D721Med (cell line): Measurements from ENCODE around the gene MCF2L.
"Not testable (repeated sequence)": the region's sequence is repeated elsewhere in the genome, so short reads cannot be mapped to it uniquely, and the experiment has no call there.

ENCODE experiments used
- DNase-seq: peaks from one replicate; pipeline ENCODE4 v3.0.0; 2011; ENCODE audit warnings: low spot score; ENCODE audit not compliant: insufficient read length
- FAIRE-seq: peaks from 2 replicates; lab custom pipeline; 2011; peaks lifted over from hg19 to GRCh38; lab: Jason Lieb, UNC
- TF ChIP-seq, protein P1 (sequence below): IDR thresholded peaks from 2 replicates; pipeline ENCODE4 v1.5.1; 2012; ENCODE audit warnings: mild to moderate bottlenecking, control low read depth; ENCODE audit not compliant: insufficient read depth; ENCODE audit errors: missing control alignments

Gene MCF2L

DNA sequence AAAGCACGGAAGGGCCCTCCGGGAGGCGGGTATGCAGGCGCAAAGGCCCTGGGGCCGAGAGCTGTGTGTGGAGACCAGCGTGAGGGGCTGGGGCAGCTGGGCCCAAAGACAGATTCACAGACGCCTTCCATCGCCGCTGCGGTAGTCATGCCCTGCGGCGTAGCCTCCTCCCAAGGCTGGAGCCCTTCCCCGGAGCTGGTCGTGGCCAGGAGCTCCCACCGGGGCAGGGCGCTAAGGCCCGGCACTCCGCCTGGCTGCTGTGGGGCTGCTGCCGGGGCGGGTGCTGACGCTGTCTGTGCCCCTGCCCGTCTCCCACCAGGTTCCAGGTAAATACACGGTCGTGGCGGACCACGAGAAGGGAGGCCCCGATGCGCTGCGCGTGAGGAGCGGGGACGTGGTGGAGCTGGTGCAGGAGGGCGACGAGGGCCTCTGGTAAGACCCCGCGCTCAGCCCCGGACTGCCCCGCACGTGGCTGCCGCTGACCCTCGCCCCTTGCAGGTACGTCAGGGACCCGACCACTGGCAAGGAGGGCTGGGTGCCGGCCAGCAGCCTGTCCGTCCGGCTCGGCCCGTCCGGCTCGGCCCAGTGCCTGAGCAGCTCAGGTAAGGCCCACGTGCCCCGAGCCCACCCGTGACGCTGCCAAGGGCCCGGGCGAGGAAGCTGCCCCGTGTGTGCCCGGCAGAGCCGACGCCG, 127.2 kb downstream of the MCF2L start:
- no peak for FAIRE-seq
- TF ChIP-seq, protein P1, sequence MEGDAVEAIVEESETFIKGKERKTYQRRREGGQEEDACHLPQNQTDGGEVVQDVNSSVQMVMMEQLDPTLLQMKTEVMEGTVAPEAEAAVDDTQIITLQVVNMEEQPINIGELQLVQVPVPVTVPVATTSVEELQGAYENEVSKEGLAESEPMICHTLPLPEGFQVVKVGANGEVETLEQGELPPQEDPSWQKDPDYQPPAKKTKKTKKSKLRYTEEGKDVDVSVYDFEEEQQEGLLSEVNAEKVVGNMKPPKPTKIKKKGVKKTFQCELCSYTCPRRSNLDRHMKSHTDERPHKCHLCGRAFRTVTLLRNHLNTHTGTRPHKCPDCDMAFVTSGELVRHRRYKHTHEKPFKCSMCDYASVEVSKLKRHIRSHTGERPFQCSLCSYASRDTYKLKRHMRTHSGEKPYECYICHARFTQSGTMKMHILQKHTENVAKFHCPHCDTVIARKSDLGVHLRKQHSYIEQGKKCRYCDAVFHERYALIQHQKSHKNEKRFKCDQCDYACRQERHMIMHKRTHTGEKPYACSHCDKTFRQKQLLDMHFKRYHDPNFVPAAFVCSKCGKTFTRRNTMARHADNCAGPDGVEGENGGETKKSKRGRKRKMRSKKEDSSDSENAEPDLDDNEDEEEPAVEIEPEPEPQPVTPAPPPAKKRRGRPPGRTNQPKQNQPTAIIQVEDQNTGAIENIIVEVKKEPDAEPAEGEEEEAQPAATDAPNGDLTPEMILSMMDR = no peak
- DNase-seq = no peak

DNA sequence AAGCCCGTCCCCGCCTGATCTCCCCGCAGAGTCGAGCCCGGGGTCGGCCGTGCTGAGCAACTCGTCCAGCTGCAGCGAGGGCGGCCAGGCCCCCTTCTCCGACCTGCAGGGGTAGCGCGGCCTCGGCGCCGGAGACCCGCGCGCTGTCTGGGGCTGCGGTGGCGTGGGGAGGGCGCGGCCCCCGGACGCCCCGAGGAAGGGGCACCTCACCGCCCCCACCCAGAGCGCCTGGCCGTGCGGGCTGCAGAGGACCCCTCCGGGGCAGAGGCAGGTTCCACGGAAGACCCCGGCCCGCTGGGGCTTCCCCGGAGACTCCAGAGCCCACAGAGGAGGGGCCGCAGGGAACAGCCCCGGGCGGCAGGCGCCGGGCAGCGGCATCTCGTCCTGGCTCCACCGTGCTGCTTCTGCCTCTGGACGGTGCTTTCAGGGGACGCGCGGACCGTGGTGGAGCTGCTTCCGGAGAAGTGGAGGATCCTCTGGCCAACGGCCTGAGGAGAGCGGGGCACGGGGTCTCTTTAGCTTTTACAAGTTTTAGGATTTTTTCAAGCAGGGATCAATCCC, 127.8 kb downstream of the MCF2L start:
- DNase-seq (no peak), FAIRE-seq (no peak)
- TF ChIP-seq, protein P1 = no peak

GRCh38 chr13:113097651-113098050, 128.6 kb downstream of the MCF2L start:
- TF ChIP-seq, protein P1 = no peak
- DNase-seq (no peak), FAIRE-seq (no peak)

DNA sequence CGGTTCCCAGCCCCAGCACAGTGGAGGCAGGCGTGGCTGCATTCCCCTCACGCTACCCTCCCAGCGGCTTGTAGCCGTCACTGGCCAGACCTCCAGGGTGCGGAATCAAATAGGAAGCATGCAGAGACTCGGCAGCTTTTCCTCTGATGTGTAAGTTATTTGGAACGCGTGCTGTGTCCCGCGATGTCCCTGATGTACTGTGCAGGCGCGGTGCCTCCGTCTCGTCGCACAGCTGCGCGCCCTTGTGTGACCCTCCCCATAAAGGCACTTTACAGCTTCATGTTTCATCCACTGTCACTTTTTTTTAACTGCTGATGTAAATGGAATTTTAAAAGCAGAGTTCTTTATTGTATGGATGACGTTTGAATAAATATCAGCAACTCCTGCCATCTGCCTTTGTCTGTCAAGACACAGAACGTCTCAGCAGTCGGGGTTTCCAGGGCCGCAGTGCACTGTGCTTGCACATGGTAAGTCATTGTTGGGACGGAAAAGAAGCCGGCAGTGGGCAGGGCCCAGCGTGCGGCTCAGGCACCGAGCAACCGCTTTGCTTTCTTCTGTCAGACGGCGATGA, 129.2 kb downstream of the MCF2L start:
- FAIRE-seq (no peak), DNase-seq (no peak)
- TF ChIP-seq, protein P1 = no peak

DNA sequence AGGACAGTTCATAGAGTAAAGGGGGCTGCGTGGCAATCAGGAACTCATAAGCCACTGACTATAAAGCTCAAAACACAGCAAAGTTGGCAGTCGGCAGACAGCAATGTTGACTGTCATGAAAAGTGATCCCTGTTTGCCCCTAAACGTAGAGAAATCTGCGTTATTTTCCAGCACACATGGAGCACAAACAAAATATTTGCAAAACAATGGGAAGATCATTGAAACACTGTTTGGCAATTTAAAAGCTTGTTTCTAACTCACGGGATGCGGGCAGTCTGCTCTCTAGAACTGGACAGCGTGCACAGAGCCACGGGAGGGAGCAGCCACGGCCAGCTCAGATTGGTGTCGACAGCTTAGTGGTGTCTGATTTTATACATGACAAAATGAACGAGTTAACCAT, 130.1 kb downstream of the MCF2L start:
- DNase-seq (no peak), FAIRE-seq (no peak)
- TF ChIP-seq, protein P1 = no peak

DNA sequence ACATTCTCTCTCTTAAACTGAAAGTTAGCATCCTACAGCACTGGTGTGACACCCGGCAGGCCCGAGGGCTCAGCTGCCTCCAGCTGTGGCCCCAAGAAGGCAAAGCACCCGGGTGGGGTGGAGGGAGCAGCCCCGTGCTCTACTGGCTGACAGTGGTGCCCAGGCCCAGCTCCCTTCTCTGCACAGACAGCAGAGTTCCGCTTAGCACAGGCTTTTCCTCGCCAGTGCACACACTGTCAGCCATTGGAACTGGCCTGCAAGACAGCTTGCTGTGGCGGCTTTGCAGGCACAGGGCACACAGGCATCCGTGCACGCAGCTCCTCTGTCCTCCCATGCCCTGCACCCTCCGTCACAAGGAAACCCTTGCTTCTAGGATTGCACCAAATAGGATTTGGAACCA, 133.3 kb downstream of the MCF2L start:
- FAIRE-seq, DNase-seq: not testable (repeated sequence)

GRCh38 chr13:113102727-113103126, 133.7 kb downstream of the MCF2L start:
- no peak for FAIRE-seq
- TF ChIP-seq, protein P1 = no peak
- DNase-seq = no peak
